ENCODE results near the gene ZNF672. TPM values are rescaled to one million over a fixed set of nuclear protein-coding genes. Genes with fewer than 3 reads are reported as not detected.
"Not testable (repeated sequence)": the region's sequence is repeated elsewhere in the genome, so short reads cannot be mapped to it uniquely, and the experiment has no call there.

ZNF672 gene
- total RNA-seq, 1 donor from 2014 or later, result 34.6 TPM

DNA sequence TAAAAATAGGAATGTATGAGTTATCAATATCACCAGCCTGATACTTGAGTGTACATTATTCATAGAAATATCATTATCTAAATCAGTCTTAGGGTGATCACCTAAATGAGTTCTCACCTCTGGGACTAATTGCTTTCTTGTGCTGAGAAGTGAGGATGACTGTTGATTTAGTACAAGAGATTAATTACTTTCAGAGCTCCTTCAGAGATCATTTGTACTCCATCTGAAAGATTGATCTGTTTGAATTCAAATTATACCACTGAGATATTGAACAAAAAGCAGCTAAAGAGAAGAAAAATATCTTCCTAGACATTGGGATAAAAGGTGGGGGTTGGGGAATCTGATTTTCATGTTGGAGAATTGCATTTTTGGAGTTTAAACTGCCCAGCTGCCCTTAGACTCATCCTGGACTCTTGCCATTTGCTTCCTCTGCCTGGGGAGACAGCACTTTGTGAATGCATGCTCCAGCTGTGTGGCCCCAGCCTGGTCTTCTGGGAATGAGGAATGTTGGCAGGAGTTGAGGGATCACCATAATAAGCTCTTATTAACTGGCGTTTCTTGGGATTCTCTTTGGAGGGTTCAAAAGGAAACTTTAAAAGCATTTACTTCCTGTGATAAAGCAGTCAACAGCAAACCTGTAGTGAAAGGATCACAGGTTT is 48.3 kb downstream of the ZNF672 start:
- DNase-seq (ENCODE audit: low read depth), result no peak

DNA sequence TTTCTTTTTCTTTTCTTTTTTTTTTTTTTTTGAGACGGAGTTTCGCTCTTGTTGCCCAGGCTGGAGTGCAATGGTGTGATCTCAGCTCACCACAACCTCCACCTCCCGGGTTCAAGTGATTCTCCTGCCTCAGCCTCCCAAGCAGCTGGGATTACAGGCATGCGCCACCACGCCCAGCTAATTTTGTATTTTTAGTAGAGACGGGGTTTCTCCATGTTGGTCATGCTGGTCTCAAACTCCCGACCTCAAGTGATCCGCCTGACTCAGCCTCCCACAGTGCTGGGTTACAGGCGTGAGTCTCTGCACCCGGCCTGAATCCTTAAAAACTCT is 51.9 kb downstream of the ZNF672 start:
- not testable (repeated sequence) for DNase-seq (ENCODE audit: low read depth)

DNA sequence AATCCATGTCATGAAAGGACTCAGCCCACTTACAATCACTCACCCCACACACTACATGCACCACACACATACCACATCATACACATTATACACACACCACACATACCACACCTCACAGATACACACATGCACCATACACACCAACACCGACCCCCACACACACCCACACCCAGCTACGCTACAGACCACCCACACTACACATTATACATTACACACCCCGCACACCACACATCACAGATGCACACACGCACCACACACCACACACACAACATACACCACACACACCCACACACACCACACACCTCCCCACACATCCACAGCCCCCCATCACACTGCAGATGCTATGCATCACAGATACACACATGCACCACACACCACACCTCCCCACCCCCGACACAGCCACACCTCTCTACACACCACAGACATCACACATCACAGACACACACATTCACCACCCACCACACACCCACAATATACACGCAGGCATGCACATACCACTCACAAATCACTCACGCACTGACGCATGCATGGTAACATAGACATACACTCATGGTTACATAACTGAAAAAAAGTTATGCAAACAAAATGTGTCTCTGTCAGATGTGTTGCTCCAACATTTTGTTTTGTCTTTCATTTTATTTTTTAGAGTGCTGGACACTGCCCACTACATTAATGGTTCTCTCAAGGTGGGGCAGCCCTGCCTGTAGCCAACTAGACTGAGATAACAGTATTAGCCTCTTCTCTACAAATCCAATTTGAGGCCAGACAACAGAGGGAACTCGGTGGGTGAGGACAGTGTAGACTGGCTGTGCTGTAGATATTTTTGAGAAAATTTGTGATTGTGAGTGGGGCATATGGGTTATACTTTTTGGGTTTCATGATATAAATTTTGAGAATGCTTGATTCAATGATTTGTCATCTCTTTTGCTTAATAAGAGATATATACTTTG is 52.8 kb downstream of the ZNF672 start:
- no peak for DNase-seq (ENCODE audit: low read depth)

DNA sequence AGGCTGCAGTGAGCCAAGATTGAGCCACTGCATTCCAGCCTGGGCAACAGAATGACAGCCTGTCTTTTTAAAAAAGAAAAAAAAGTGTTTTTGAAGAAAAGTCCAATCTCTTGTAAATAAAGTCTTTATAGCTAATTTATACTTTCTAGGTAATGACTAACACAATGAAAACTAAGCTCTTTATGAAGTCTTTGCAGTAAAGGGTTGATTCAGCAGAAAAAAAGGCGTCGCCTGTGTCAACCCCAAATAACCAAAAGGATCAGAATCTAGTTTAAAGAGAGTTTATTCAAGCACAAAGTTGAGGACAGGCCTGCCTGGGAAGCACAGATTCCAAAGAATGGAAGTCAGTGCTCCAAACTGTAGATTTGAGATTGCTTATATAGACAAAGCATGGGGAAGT is 53.7 kb downstream of the ZNF672 start:
- DNase-seq (ENCODE audit: low read depth), result no peak

DNA sequence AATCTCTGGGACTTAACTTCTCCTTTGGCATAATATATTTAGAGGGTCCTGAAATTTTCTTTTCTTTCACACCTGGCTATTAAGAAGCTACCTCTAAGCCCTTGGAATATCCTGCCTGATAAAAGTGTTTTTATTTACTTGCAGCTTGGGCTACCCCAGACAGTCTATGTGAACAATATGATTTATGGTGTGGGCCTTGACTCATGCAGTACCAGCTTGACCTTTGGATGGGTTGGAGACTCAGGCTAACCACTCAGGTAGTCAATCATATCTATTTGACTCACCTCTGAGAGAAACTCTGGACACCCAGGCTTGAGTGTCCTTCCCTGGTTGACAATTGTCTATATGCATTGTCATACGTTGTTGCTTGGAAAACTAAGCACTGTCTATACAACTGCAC is 54.6 kb downstream of the ZNF672 start:
- DNase-seq (ENCODE audit: low read depth), result no peak

DNA sequence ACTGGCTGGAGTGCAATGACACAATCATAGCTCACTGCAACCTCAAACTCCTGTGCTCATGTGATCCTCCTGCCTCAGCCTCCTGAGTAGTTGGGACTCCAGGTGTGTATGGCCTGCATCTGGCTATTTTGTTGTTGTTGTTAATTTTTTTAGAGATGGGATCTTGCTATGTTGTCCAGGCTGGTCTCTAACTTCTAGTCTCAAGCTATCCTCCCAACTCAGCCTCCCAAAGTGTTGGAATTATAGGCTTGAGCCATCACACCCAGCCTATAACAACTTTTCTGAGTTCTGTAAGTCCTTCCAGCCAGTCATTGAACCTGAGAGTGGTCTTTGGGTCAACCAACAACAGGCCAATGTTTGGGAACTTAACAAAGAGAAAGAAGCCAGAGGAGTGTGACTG is 56.8 kb downstream of the ZNF672 start:
- DNase-seq (ENCODE audit: low read depth), result no peak

DNA sequence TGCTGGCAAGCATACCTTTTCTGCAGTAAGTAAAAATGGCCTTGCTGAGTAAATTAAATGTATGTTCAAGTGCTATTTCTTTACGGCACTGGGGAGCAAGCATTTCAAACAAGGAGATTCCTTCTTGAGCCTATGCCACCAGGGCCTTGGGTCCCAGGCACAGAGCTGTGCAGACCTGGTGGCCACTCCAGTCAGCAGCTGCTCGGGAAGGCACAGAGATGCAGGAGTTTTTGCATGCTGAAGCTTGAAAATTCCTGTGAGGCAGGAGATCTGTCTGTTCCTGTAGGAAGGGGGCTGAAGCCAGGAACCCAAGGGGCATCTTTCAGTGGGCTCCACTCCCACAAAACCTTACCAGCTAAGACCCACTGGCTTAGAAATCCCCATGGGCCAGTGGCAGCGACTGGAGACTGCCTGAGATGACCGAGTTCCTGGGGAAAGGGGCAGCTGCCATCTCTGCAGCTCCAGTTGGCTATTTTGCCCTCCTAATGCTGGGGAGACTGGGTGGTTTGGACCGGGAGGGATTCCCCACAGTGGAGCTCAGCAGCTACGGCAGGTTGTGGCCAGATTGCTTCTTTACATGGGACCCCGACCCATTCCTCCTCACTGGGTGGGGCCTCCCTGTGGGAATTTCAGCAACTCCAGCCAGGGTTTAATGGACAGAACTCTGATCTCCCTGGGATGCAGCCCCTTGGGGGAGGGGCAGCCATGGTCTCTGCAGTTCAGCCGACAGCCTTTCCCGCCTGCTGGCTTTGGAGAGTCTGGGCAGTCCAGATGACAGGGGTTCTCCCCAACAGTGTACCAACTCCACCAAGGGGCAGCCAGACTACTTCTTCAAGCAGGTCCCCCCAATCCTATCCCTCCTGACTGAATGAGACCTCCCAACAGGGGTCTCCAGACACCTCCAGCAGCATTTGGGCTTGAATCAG is 59.7 kb downstream of the ZNF672 start:
- no peak for DNase-seq (ENCODE audit: low read depth)

Other genes starting within 250 kb of the ZNF672 start
- 0.20 TPM in 1 of 2 replicates, not detected in the other for gene OR2T10, start 240.5 kb upstream of the ZNF672 start, total RNA-seq
- 0.10 TPM in 1 of 2 replicates, not detected in the other for gene OR2T11, start 203.1 kb upstream of the ZNF672 start, total RNA-seq
- under 0.01 TPM in 1 of 2 replicates, not detected in the other for gene OR2T35, start 192.9 kb upstream of the ZNF672 start, total RNA-seq
- not detected in 2 replicates for gene OR2T27, start 182.7 kb upstream of the ZNF672 start, total RNA-seq
- gene OR14I1, start 135.5 kb upstream of the ZNF672 start, total RNA-seq, result not detected in 2 replicates
- gene LYPD8, start 82.5 kb upstream of the ZNF672 start, total RNA-seq, result 2.6 and 4.3 TPM in 2 replicates
- gene SH3BP5L, start 12.3 kb upstream of the ZNF672 start, total RNA-seq, result 41.7 and 42.8 TPM in 2 replicates
- 9.4 and 19.6 TPM in 2 replicates for gene ZNF692, start 20.9 kb downstream of the ZNF672 start, total RNA-seq
- gene PGBD2, start 68.0 kb downstream of the ZNF672 start, total RNA-seq, result 7.5 and 12.6 TPM in 2 replicates